GM20000 (cell line): ENCODE measurements around the gene KCNQ1.

Experiments
- DNase-seq: peaks from one replicate; pipeline ENCODE4 v3.0.0; 2012; ENCODE audit warnings: low spot score
- CTCF ChIP-seq: IDR thresholded peaks from 2 replicates; pipeline ENCODE4 v1.5.1; 2012; ENCODE audit warnings: mild to moderate bottlenecking, control low read depth; ENCODE audit errors: extremely low read depth, missing control alignments

Gene KCNQ1

GRCh38 chr11:2825889-2826678 lies 381.3 kb downstream of the KCNQ1 start:
- no peak for DNase-seq

GRCh38 chr11:2826679-2827056 lies 381.9 kb downstream of the KCNQ1 start:
- no peak for DNase-seq
- no peak for TF ChIP-seq CTCF

More at GRCh38 chr11:2825889-2826678, 381.3 kb downstream of the KCNQ1 start:
- no peak for TF ChIP-seq CTCF

GRCh38 chr11:2827256-2827655 lies 382.4 kb downstream of the KCNQ1 start:
- DNase-seq: no peak
- TF ChIP-seq CTCF: no peak

- no peak for TF ChIP-seq CTCF
- DNase-seq: no peak
These were observed 383.0 kb downstream of the KCNQ1 start for GRCh38 chr11:2827792-2828191.

GRCh38 chr11:2828585-2829330 lies 383.9 kb downstream of the KCNQ1 start:
- DNase-seq: no peak
- no peak for TF ChIP-seq CTCF

- no peak for TF ChIP-seq CTCF
- DNase-seq: no peak
These were observed 385.4 kb downstream of the KCNQ1 start for GRCh38 chr11:2830030-2830812.
